HepG2 (cell line): ENCODE data around the gene ZNF554.

Experiments
- CREB1 ChIP-seq, 2 experiments: fragments of 450-650 bp in 1 of 2; IDR thresholded peaks; 2 replicates each; pipeline ENCODE4 v1.6.1; 2016 to 2017; ENCODE audit warnings: control low read depth in 1 of 2, mild to moderate bottlenecking in 1 of 2, missing compliant biosample characterization in 1 of 2, missing genetic modification characterization in 1 of 2
- CTCF ChIP-seq: sonication (generic); formaldehyde crosslinking; IDR thresholded peaks from 2 replicates; pipeline ENCODE4 v1.5.0; 2020; ENCODE audit warnings: mild to moderate bottlenecking, missing genetic modification reagents, moderate library complexity
- FOXO1 ChIP-seq: sonication (generic); formaldehyde crosslinking; IDR thresholded peaks from 2 replicates; pipeline ENCODE4 v1.4.0; 2020; ENCODE audit warnings: missing genetic modification reagents
- GMEB1 ChIP-seq: sonication (generic); formaldehyde crosslinking; IDR thresholded peaks from 2 replicates; pipeline ENCODE4 v1.5.1; 2020; ENCODE audit warnings: missing genetic modification reagents, mild to moderate bottlenecking, borderline replicate concordance
- PHF21A ChIP-seq: sonication (generic); formaldehyde crosslinking; IDR thresholded peaks from 2 replicates; pipeline ENCODE4 v1.5.0; 2020; ENCODE audit warnings: mild to moderate bottlenecking, missing genetic modification reagents
- TGIF2 ChIP-seq: IDR thresholded peaks from 2 replicates; pipeline ENCODE4 v1.6.1; 2016; ENCODE audit warnings: control low read depth, missing compliant biosample characterization
- ZNF280B ChIP-seq: sonication (generic); formaldehyde crosslinking; IDR thresholded peaks from 2 replicates; pipeline ENCODE4 v1.5.0; 2020; ENCODE audit warnings: missing genetic modification reagents, mild to moderate bottlenecking, borderline replicate concordance

- TF ChIP-seq PHF21A (CRISPR knock-in tag) (peak; percentile 27; the same call in 1 of the 2 replicates), CTCF (CRISPR knock-in tag) (peak; percentile 25), ZNF280B (CRISPR knock-in tag) (no peak), CREB1 (IDR thresholded peaks at IDR 0.05) (peak; percentile 77), CREB1 (CRISPR knock-in tag; IDR thresholded peaks at IDR 0.05) (peak; percentile 76), FOXO1 (CRISPR knock-in tag) (peak; percentile 67; the same call in 1 of the 2 replicates), TGIF2 (peak; percentile 78; the same call in 1 of the 2 replicates), GMEB1 (0 out of 2 replicates have a peak, but pooled peaks have one; percentile 31)
Observed at GRCh38 chr19:2867025-2867991, 47.6 kb downstream of the ZNF554 start, which contains the start of gene ZNF556.
